HCT116 (cell line): ENCODE data around the gene STK38L.

Experiments used
- CEBPB ChIP-seq: IDR thresholded peaks from 2 replicates; pipeline ENCODE4 v1.6.1; 2012; ENCODE audit warnings: low read depth
- EZH2 ChIP-seq: fragments of 200-600 bp; sonication (generic); IDR thresholded peaks from 2 replicates; pipeline ENCODE4 v1.6.1; 2017; ENCODE audit warnings: antibody characterized with exemption, mixed run types
- EZH2phosphoT487 ChIP-seq: fragments of 200-600 bp; IDR thresholded peaks from 2 replicates; pipeline ENCODE4 v1.6.1; 2018; ENCODE audit warnings: antibody characterized with exemption, borderline replicate concordance
- POLR2A ChIP-seq: IDR thresholded peaks from 2 replicates; pipeline ENCODE4 v1.7.0; 2011; ENCODE audit warnings: borderline replicate concordance; ENCODE audit not compliant: insufficient read depth, insufficient read length; ENCODE audit errors: extremely low read depth
- POLR2AphosphoS5 ChIP-seq: IDR thresholded peaks from 2 replicates; pipeline ENCODE4 v1.6.1; 2011; ENCODE audit warnings: mild to moderate bottlenecking, low read depth, low read length, moderate library complexity
- SIN3A ChIP-seq: IDR thresholded peaks from 2 replicates; pipeline ENCODE4 v1.6.1; 2012; ENCODE audit warnings: low read depth
- ZNF274 ChIP-seq: fragments of 200-500 bp; sonication (Bioruptor generic); IDR thresholded peaks from 2 replicates; pipeline ENCODE4 v1.6.1; 2014; ENCODE audit warnings: mild to moderate bottlenecking, low read depth, low read length, inconsistent platforms
- TF ChIP-seq, protein P1 (sequence below), 3 experiments: fragments of 200-600 bp in 1 of 3; sonication (generic) in 1 of 3; IDR thresholded peaks in 2 of 3; conservative IDR thresholded peaks in 1 of 3; 2 replicates each; pipeline ENCODE4 v1.5.1; 2012 to 2017; ENCODE audit warnings: low read depth in 2 of 3, low read length in 2 of 3, antibody characterized with exemption in 1 of 3, borderline replicate concordance in 1 of 3, control low read depth in 1 of 3, mild to moderate bottlenecking in 1 of 3, mixed read lengths in 1 of 3, mixed run types in 1 of 3, moderate library complexity in 1 of 3; ENCODE audit not compliant: insufficient read depth in 1 of 3
- TF ChIP-seq, protein P2 (sequence below): IDR thresholded peaks from 2 replicates; pipeline ENCODE4 v1.6.1; 2012; ENCODE audit warnings: low read depth

- TF ChIP-seq, protein P1, sequence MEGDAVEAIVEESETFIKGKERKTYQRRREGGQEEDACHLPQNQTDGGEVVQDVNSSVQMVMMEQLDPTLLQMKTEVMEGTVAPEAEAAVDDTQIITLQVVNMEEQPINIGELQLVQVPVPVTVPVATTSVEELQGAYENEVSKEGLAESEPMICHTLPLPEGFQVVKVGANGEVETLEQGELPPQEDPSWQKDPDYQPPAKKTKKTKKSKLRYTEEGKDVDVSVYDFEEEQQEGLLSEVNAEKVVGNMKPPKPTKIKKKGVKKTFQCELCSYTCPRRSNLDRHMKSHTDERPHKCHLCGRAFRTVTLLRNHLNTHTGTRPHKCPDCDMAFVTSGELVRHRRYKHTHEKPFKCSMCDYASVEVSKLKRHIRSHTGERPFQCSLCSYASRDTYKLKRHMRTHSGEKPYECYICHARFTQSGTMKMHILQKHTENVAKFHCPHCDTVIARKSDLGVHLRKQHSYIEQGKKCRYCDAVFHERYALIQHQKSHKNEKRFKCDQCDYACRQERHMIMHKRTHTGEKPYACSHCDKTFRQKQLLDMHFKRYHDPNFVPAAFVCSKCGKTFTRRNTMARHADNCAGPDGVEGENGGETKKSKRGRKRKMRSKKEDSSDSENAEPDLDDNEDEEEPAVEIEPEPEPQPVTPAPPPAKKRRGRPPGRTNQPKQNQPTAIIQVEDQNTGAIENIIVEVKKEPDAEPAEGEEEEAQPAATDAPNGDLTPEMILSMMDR (IDR thresholded peaks at IDR 0.05 in 2 of 3, conservative IDR thresholded peaks at IDR 0.05 in 1 of 3; ENCODE audit: borderline replicate concordance in 1 of 3, insufficient read depth in 1 of 3, low read depth in 2 of 3, low read length in 2 of 3): no peak
- TF ChIP-seq POLR2A (no peak), ZNF274 (no peak), CEBPB (no peak), POLR2AphosphoS5 (no peak), SIN3A (no peak), EZH2 (no peak), EZH2phosphoT487 (no peak)
- TF ChIP-seq, protein P2, sequence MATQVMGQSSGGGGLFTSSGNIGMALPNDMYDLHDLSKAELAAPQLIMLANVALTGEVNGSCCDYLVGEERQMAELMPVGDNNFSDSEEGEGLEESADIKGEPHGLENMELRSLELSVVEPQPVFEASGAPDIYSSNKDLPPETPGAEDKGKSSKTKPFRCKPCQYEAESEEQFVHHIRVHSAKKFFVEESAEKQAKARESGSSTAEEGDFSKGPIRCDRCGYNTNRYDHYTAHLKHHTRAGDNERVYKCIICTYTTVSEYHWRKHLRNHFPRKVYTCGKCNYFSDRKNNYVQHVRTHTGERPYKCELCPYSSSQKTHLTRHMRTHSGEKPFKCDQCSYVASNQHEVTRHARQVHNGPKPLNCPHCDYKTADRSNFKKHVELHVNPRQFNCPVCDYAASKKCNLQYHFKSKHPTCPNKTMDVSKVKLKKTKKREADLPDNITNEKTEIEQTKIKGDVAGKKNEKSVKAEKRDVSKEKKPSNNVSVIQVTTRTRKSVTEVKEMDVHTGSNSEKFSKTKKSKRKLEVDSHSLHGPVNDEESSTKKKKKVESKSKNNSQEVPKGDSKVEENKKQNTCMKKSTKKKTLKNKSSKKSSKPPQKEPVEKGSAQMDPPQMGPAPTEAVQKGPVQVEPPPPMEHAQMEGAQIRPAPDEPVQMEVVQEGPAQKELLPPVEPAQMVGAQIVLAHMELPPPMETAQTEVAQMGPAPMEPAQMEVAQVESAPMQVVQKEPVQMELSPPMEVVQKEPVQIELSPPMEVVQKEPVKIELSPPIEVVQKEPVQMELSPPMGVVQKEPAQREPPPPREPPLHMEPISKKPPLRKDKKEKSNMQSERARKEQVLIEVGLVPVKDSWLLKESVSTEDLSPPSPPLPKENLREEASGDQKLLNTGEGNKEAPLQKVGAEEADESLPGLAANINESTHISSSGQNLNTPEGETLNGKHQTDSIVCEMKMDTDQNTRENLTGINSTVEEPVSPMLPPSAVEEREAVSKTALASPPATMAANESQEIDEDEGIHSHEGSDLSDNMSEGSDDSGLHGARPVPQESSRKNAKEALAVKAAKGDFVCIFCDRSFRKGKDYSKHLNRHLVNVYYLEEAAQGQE: no peak
Measured at GRCh38 chr12:27255806-27256205, 11.7 kb downstream of the STK38L start.
